RPMI8226 (cell line): Measurements from ENCODE around the gene TRIM21.
A peak's percentile ranks its signal among the peaks of the same experiment; 100 is the strongest.
"Not testable (repeated sequence)": the region's sequence is repeated elsewhere in the genome, so short reads cannot be mapped to it uniquely, and the experiment has no call there.

Experiments
- DNase-seq: peaks from one replicate; pipeline ENCODE4 v3.0.0-alpha.2; 2015

Gene TRIM21

GRCh38 chr11:4393209-4393857, at the start of gene TRIM21:
TSS of gene TRIM21 (minus strand) at chr11:4393702. CDS start at chr11:4390409, 3,293 bp downstream.
- DNase-seq: peak; percentile 84

DNA sequence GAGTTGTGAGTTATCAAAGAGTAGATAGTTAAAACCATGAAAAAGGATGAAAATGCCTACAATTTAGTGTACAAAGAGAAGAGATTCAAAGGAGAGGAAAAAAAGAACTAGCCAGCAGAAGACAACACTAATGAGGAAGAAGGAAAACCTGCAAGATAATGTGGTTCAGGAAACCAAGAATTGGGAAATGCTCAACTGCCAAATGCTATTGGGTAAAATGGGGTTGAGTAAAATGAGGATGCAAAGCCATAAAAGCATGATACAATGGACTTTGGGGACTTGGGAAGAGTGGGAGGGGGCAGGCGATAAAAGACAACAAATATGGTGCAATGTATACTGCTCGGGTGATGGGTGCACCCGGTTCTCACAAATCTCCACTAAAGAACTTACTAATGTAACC, 48.0 kb upstream of the TRIM21 start:
- DNase-seq: no peak

DNA sequence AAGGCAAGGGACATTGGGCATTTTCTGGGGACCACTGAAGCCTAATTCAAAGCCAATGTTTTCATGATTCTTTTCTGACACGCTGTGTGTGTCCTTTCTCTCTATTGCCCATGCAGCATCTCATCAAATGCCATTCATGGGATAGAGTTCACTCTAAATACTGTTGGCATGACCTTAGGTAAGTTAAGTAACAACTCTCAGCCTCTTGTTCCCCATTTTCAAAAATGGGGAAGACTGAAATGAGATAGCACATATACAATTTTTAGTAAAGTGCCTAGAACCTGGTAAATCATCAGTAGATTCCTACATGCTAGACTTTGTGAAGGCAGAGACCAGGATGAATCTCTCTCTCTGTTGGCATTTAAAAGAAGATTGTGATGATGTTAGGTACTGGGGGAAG, 42.9 kb upstream of the TRIM21 start:
- no peak for DNase-seq

DNA sequence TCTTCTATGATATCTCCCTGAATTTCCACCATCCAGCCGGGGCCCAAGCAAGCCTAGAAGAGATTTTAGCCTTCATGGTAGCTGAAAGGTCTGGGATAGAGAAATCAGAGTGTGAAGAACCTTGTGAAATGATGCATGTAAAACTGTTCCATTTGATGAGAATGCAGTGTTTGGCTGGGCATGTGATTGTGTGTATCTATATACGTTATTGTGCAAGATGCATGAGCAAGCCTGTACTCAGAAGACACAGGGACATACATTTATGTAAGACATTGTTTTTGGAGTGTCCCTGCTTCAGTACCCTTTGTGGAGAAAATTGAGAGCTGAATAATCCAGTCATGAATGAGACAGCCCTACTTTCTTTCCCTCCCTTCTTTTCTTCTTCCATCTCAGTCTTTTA, 40.4 kb upstream of the TRIM21 start:
- DNase-seq: no peak

- DNase-seq: no peak
Measured at GRCh38 chr11:4430051-4430450, 36.5 kb upstream of the TRIM21 start.

- DNase-seq: no peak
Measured at GRCh38 chr11:4418403-4418802, 24.9 kb upstream of the TRIM21 start.

DNA sequence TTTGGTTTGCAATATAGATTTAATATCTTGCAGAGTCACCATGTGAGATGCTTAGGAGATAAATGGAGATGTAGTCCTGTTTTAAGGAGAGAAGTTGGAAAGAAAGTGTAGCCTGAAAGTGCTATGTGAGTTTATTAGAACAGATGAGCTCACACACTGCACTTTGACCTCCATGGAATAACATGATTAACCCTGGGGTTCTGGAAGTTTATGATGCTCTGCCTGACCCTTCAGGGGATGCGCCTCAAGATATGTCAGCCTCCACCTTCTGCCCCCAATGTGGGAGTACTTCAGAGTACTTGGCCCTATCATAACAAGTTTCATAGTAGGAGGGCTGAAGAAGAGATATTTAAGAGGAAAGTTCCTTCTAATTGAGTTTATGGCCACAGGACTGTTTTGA, 23.3 kb upstream of the TRIM21 start:
- DNase-seq: no peak

GRCh38 chr11:4416306-4416705, 22.8 kb upstream of the TRIM21 start:
- no peak for DNase-seq

DNA sequence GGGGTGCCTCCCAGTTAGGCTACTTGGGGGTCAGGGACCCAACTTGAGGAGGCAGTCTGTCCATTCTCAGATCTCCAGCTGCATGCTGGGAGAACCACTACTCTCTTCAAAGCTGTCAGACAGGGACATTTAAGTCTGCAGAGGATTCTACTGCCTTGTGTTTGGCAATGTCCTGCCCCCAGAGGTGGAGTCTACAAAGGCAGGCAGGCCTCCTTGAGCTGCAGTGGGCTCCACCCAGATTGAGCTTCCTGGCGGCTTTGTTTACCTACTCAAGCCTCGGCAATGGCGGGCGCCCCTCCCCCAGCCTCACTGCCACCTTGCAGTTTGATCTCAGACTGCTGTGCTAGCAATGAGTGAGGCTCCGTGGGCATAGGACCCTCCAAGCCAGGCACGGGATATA, 12.7 kb upstream of the TRIM21 start:
- peak; percentile 21 for DNase-seq

- no peak for DNase-seq
Measured at GRCh38 chr11:4393858-4394223, 339 bp upstream of the TRIM21 start.

DNA sequence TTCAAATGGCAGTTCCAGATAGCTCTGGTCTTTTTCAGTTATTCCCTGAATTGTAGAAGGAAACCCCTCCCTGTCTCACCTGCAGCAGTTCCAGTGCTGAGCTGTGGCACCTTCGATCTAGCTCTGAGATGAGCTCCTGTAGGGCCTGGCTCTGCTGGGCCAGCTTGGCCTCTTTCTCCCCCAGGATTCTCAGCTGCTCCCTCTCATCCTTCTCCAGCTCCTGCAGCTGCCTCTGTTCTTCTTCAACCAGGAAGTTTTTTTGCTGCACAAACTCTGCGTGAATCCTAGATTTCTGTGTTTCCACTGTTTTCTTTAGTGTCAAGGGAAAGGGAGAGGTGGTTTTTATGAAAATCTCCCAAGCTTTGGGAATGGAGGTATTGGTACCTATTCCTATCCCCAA, 5.3 kb downstream of the TRIM21 start:
- DNase-seq: no peak

DNA sequence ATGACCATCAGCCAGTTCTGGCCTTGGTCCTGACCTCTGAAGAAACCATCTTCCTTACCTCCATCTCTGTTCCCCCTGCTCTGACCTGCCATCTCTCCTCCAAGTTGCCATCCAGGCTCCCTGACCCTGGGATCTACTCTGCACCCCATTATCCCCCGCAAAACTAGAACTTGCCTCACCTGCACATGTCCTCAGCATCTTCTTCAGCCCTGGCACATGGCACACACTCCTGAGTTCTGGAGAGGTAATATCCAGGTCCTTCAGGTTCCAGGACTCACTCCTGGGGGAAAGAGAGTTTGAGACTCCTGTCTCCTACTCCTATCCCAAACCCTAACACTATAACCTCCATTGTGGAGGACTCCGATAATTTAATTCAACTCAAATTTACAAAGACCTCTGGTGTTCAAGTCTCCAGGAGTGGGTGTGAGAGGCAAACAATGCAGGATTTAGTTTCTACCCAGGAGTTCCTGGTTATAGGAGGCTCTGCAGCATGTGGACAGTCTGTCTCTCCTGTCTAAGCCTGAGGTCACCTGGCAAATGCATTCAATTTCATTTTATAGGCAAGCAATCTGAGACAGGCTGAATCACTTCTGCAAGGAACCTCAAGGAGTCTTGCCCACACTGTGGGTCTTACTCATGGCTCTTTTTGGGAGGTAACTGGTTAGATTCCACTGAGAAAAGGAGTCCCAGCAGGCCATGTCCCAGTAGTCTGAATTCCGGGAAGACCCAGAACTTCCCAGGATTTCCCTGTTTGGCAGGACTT, 7.3 kb downstream of the TRIM21 start:
- no peak for DNase-seq

DNA sequence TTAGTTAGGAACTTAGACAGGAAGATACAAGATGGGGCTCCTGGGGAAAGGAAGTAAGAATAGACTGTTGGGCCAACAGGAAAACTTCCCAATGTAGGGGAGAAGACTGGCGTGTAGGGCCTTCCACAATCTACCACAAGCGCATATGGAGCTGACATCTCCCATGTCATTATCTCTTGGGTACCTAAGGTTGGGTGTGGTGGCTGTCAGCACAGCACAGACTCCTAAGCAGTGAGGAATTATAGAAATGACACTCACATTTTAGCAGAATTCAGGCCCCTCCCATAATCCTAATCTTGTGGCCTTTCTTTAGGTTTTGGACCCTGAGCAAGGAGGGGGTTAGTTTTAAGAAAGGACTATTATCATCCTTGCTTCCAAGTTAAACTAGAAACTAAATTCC, 11.6 kb downstream of the TRIM21 start:
- no peak for DNase-seq

GRCh38 chr11:4375431-4376140, 17.9 kb downstream of the TRIM21 start:
- no peak for DNase-seq

GRCh38 chr11:4370166-4370565, 23.3 kb downstream of the TRIM21 start:
- no peak for DNase-seq

GRCh38 chr11:4368286-4368685, 25.2 kb downstream of the TRIM21 start, which contains the start of gene OR52B4:
TSS of gene OR52B4 (minus strand) at chr11:4368386. CDS start at chr11:4368295, 91 bp downstream.
- DNase-seq: no peak

DNA sequence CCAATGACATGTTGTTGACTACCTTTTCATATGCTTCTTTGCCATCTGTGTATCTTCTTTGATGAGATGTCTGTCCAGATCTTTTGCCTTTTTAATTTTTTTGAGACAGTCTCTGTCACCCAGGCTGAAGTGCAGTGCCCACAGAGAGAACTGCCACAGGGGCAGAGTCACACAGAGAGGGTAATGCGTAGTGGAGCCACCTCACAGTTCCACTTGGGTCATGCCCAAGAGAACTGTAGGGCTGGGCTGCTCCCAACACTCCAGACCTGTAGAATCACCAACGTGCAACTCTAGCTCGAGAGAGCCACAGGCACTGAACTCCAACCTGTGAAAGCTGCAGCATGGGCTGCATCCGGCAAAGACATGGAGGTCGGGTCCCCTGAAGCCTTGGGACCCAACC, 45.4 kb downstream of the TRIM21 start:
- DNase-seq: not testable (repeated sequence)

DNA sequence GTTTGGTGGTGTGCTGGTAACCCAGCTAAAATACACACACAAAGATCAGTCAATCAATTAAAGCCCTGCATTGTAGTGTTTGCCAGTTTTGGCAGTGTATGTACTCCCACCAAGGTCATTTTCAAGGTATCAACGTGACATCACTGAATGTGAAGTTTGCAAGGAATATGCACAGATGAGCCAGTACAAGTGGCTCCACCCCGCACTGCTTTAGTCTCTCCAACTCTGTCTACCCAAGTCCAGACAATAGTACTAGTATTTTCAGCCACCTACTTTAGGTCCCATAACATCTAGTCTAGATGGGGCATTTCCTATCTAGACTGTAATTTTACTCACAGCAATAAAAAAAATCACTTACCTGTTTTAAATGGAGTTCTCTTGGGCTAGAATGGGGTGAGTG, 48.1 kb downstream of the TRIM21 start:
- DNase-seq: not testable (repeated sequence)
